ENCODE measurements around the gene TRAM2.

DNA sequence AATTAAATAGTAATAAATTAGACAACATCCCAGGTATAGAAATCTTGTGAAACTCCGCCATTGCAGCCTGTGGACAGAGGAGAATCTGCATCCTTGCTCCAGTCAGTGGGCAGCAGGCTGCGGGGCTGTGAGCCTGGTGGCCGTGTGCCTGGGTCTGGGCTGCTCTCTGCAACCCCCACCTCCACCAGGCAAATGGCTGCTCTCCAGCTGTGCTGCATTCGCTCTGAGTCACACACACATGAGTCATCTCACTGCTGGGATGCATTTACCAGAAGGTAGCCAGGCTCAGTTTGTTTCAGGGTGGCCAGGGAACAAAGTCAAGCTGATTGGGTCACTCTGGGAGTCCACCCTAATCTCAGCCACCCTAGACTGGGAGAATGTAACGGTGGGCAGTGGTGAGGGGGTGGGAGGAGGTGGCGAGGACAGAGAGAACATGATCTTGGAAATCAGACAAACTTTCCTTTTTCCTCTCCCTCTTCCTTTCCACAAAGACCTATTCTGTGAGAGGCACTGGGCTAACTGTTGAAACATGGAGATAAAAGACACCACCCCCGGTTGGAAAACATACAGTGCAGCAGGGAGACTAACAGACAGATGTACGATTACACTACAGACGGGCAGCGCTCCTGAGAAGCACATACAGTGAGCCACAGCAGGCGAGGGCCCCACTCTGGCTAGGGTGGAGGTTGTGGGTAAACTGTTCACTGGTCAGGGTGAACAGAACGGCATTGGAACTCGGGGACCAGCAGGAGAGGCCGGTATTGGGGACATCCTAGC, 59.2 kb downstream of the TRAM2 start:
- TF ChIP-seq, protein P1, sequence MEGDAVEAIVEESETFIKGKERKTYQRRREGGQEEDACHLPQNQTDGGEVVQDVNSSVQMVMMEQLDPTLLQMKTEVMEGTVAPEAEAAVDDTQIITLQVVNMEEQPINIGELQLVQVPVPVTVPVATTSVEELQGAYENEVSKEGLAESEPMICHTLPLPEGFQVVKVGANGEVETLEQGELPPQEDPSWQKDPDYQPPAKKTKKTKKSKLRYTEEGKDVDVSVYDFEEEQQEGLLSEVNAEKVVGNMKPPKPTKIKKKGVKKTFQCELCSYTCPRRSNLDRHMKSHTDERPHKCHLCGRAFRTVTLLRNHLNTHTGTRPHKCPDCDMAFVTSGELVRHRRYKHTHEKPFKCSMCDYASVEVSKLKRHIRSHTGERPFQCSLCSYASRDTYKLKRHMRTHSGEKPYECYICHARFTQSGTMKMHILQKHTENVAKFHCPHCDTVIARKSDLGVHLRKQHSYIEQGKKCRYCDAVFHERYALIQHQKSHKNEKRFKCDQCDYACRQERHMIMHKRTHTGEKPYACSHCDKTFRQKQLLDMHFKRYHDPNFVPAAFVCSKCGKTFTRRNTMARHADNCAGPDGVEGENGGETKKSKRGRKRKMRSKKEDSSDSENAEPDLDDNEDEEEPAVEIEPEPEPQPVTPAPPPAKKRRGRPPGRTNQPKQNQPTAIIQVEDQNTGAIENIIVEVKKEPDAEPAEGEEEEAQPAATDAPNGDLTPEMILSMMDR (conservative IDR thresholded peaks at IDR 0.05; ENCODE audit: low read depth, low read length): no peak
- peak; percentile 30; the same call in 1 of the 2 replicates for TF ChIP-seq RAD21 (IDR thresholded peaks at IDR 0.05; ENCODE audit: low read length)
- TF ChIP-seq CEBPB (IDR thresholded peaks at IDR 0.05; ENCODE audit: low read depth, low read length): peak; percentile 62; the same call in 1 of the 2 replicates
- TF ChIP-seq POLR2A (IDR thresholded peaks at IDR 0.05; ENCODE audit: low read depth, low read length): peak; percentile 72
- peak; percentile 36 for TF ChIP-seq RCOR1 (IDR thresholded peaks at IDR 0.05; ENCODE audit: insufficient replicate concordance, low read length)
- no peak for TF ChIP-seq SMC3 (IDR thresholded peaks at IDR 0.05; ENCODE audit: low read depth, low read length)
- TF ChIP-seq MAZ (IDR thresholded peaks at IDR 0.05; ENCODE audit: borderline replicate concordance, low read depth, low read length): peak; percentile 94
- no peak for TF ChIP-seq MXI1 (IDR thresholded peaks at IDR 0.05; ENCODE audit: borderline replicate concordance, low read depth, low read length)
- no peak for TF ChIP-seq RFX5 (IDR thresholded peaks at IDR 0.05; ENCODE audit: low read depth, low read length)

Measured in IMR-90 (cell line).